Mesendoderm (in vitro differentiated cells): ENCODE measurements around the gene KRTAP10-6.

ENCODE experiments used
- DNase-seq: peaks from one replicate; pipeline ENCODE4 v3.0.0; 2013
- H2AK5ac ChIP-seq: 2 replicates; pipeline ENCODE4 v1.6.1; 2013; ENCODE audit warnings: low read length, inconsistent platforms
- H2BK120ac ChIP-seq: 2 replicates; pipeline ENCODE4 v1.6.1; 2013; ENCODE audit warnings: low read depth, mild to moderate bottlenecking, low read length, moderate library complexity, mixed read lengths
- H2BK15ac ChIP-seq: replicated peaks from 2 replicates; pipeline ENCODE4 v1.6.1; 2013; ENCODE audit warnings: low read depth, mild to moderate bottlenecking, moderate library complexity
- H2BK5ac ChIP-seq: 2 replicates; pipeline ENCODE4 v1.6.1; 2013; ENCODE audit warnings: low read length, inconsistent platforms
- H3K18ac ChIP-seq: 2 replicates; pipeline ENCODE4 v1.6.1; 2013; ENCODE audit warnings: mild to moderate bottlenecking, low read length, mixed read lengths
- H3K23ac ChIP-seq: one replicate; pipeline ENCODE4 v1.6.1; 2013; ENCODE audit warnings: low read length
- H3K27ac ChIP-seq: 2 replicates; pipeline ENCODE4 v1.5.1; 2013; ENCODE audit warnings: low read depth, mild to moderate bottlenecking, inconsistent platforms, low read length, moderate library complexity
- H3K27me3 ChIP-seq: 2 replicates; pipeline ENCODE4 v1.6.1; 2013; ENCODE audit warnings: low read length, control low read depth, mild to moderate bottlenecking, inconsistent platforms; ENCODE audit not compliant: insufficient read depth, poor library complexity
- H3K36me3 ChIP-seq: 2 replicates; pipeline ENCODE4 v1.6.1; 2013; ENCODE audit warnings: low read length, inconsistent platforms; ENCODE audit not compliant: control insufficient read depth, insufficient read depth
- H3K4ac ChIP-seq: one replicate; pipeline ENCODE4 v1.6.1; 2013; ENCODE audit warnings: low read depth, mild to moderate bottlenecking, low read length, moderate library complexity
- H3K4me1 ChIP-seq: 2 replicates; pipeline ENCODE4 v1.6.1; 2013; ENCODE audit warnings: low read depth, low read length, inconsistent platforms; ENCODE audit not compliant: control insufficient read depth
- H3K4me2 ChIP-seq: 2 replicates; pipeline ENCODE4 v1.6.1; 2013; ENCODE audit warnings: low read length
- H3K4me3 ChIP-seq: 2 replicates; pipeline ENCODE4 v1.5.1; 2013; ENCODE audit warnings: mild to moderate bottlenecking, low read length
- H3K56ac ChIP-seq: one replicate; pipeline ENCODE4 v1.6.1; 2013; ENCODE audit warnings: low read length
- H3K79me1 ChIP-seq: 2 replicates; pipeline ENCODE4 v1.6.1; 2013; ENCODE audit warnings: low read length, inconsistent platforms
- H3K79me2 ChIP-seq: 2 replicates; pipeline ENCODE4 v1.6.1; 2013; ENCODE audit warnings: mild to moderate bottlenecking, low read length; ENCODE audit not compliant: control insufficient read depth, insufficient read depth
- H3K9ac ChIP-seq: 2 replicates; pipeline ENCODE4 v1.6.1; 2013; ENCODE audit warnings: low read length, inconsistent platforms
- H4K5ac ChIP-seq: one replicate; pipeline ENCODE4 v1.6.1; 2013; ENCODE audit warnings: low read length
- H4K8ac ChIP-seq: one replicate; pipeline ENCODE4 v1.6.1; 2013; ENCODE audit warnings: low read depth, mild to moderate bottlenecking, control low read depth, low read length, moderate library complexity
- WGBS: extraction: QIAGEN DNeasy Blood & Tissue Kit; methylation state at CpG from one replicate; pipeline ENCODE4 v1.1.7; 2013; ENCODE audit warnings: low lambda C conversion rate, missing lambda C conversion rate; ENCODE audit not compliant: insufficient coverage; ENCODE audit errors: extremely low coverage; 5-methylcytosine and 5-hydroxymethylcytosine counted together

KRTAP10-6 gene

DNA sequence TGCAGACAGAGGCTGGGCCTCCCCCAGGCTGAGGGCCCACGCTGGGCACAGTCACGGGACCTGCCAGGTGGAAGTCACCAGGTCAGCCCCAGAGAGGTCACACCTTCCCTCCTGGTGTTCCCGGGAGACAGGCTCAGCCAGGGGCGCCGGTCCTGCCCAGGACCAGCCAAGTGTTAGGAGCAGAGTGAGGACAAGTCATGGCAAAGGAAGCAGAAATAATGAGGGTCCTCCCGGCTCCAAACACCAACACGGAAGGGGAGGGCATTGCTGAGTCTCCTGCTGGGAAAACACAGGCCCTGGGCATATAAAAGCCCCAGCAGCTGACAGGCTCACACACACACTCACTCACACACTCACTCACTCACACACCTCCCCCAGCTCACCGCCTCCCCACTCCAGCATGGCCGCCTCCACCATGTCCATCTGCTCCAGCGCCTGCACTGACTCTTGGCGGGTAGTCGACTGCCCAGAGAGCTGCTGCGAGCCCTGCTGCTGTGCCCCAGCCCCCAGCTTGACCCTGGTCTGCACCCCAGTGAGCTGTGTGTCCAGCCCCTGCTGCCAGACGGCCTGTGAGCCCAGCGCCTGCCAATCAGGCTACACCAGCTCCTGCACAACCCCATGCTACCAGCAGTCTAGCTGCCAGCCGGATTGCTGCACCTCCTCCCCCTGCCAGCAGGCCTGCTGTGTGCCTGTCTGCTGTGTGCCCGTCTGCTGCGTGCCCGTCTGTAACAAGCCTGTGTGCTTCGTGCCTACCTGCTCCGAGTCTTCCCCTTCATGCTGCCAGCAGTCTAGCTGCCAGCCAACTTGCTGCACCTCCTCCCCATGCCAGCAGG, 44.9 kb upstream of the KRTAP10-6 start, which contains the start of gene KRTAP10-10:
KRTAP10-10 (plus strand) TSS at position 339 of the 833 bp plus-strand sequence; CDS start at position 401, 62 bp downstream.
- Histone ChIP-seq H3K4ac (no peak within 1 kb of the TSS), H3K18ac (no peak within 1 kb of the TSS), H3K79me1 (no peaks in the 10 kb centered on the region), H2AK5ac (no peak within 1 kb of the TSS), H4K8ac (no peak within 1 kb of the TSS), H3K79me2 (no peaks in the 10 kb centered on the region), H3K36me3 (no peaks in the 10 kb centered on the region), H3K4me3 (no peak within 1 kb of the TSS), H4K5ac (no peak within 1 kb of the TSS), H3K4me1 (no peaks in the 10 kb centered on the region), H2BK120ac (no peak within 1 kb of the TSS), H2BK5ac (no peak within 1 kb of the TSS), H3K9ac (no peak within 1 kb of the TSS), H3K23ac (no peak within 1 kb of the TSS), H2BK15ac (no peak within 1 kb of the TSS), H3K27ac (no peak within 1 kb of the TSS), H3K4me2 (no peak within 1 kb of the TSS), H3K56ac (no peak within 1 kb of the TSS), H3K27me3 (no peaks in the 10 kb centered on the region)
- no peak for DNase-seq
- no CpG with 5 or more reads among the region's 21 CpGs for WGBS

DNA sequence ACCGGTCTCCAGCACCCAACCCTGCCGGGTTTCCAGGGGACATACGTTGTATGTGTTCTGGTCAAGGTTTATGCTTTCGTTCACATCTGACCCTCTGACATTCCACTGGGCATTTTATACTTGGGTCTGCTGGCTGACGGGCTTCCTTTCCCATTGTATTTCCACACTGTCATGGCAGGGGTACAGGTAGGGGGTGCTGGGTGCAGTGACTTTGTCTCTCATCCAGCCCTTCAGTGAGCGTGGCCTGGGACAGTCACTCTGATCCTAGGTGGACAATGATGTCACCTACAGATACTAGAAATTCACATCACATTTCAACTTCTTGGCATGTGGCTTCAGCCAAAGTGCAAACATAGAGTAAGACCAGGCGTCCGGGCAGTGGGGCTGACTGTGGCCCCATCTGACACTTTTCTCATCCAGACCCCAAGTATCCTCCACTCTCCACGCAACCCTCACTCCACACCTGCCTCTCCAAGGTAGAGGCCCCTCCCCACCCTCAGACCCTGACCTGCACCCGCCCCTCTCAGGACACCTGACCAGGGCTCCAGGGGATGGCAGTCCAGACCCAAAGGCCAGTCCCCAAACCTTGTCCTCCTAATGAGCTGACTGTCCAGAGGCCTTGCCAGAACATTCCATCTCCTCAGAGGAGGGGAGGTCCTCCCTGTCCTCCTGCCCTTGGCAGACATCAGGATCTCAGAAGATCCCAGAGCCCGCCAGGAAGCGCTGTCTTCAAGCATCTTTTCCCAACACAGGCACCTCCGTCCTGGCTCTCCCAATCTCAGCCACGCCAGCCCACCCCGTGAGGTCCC, 44.1 kb upstream of the KRTAP10-6 start:
- Histone ChIP-seq H4K8ac (no peak overlapping the region), H3K56ac (no peak overlapping the region), H4K5ac (no peak overlapping the region), H3K23ac (no peak overlapping the region), H2BK5ac (no peak overlapping the region), H3K4ac (no peak overlapping the region), H2BK120ac (no peak overlapping the region), H2BK15ac (no peak overlapping the region), H3K36me3 (no peaks in the 10 kb centered on the region), H3K4me3 (no peak overlapping the region), H3K79me1 (no peaks in the 10 kb centered on the region), H3K18ac (no peak overlapping the region), H3K27ac (no peak overlapping the region), H2AK5ac (no peak overlapping the region), H3K4me1 (no peaks in the 10 kb centered on the region), H3K27me3 (no peaks in the 10 kb centered on the region), H3K79me2 (no peaks in the 10 kb centered on the region), H3K9ac (no peak overlapping the region), H3K4me2 (no peak overlapping the region)
- no CpG with 5 or more reads among the region's 15 CpGs for WGBS
- DNase-seq = no peak

DNA sequence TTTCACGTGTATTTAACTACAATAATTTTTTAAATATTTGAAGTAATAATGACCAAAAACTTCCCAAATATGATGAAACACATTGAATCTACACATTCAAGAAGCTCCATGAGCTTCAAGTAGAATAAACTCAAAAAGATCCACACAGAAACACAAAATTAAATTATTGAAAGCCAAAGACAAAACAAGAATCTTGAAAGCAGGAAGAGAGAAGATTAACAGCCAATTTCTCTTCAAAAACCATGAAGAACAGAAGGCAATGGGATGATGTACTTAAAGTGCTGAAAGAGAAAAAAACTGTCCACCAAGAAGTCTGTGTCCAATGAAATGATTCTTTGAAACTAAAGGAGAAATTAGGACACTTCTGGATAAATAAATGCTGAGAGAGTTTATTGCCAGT, 39.8 kb upstream of the KRTAP10-6 start:
- no peaks in the 10 kb centered on the region for H3K79me2 ChIP-seq
- no peak overlapping the region for H3K18ac ChIP-seq
- H3K23ac ChIP-seq = no peak overlapping the region
- DNase-seq = no peak
- H3K4me1 ChIP-seq = no peaks in the 10 kb centered on the region
- no peak overlapping the region for H3K56ac ChIP-seq
- H3K27me3 ChIP-seq = no peaks in the 10 kb centered on the region
- no peak overlapping the region for H3K4me2 ChIP-seq
- H3K4me3 ChIP-seq = no peak overlapping the region
- H3K79me1 ChIP-seq = no peaks in the 10 kb centered on the region
- H2BK5ac ChIP-seq = no peak overlapping the region
- no peak overlapping the region for H3K27ac ChIP-seq
- H3K36me3 ChIP-seq = no peaks in the 10 kb centered on the region
- no peak overlapping the region for H4K5ac ChIP-seq
- no CpG with 5 or more reads among the region's 1 CpG for WGBS
- no peak overlapping the region for H2BK120ac ChIP-seq
- H3K4ac ChIP-seq = no peak overlapping the region
- H3K9ac ChIP-seq = no peak overlapping the region
- no peak overlapping the region for H2AK5ac ChIP-seq
- H4K8ac ChIP-seq = no peak overlapping the region
- H2BK15ac ChIP-seq = no peak overlapping the region

DNA sequence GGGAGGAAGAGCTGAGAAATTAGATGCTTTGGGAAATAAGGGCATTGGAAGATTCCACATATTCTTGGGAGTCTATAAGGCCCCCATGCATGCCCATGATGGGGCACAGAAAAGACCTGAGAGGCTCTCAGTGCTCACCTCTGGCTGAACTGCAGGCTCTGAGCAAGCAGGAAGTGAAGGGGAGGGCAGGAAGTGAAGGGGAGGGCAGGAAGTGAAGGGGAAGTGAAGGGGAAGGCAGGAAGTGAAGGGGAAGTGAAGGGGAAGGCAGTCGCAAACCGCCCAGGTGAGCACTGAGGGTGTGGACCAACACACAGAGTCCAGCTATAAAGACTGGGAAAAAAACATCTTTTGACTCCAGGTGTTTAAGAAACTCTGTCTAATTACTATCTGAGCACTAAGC, 38.1 kb upstream of the KRTAP10-6 start:
- no peak overlapping the region for H3K4ac ChIP-seq
- H3K18ac ChIP-seq = no peak overlapping the region
- H4K5ac ChIP-seq = no peak overlapping the region
- DNase-seq = no peak
- no peaks in the 10 kb centered on the region for H3K36me3 ChIP-seq
- no peak overlapping the region for H2BK5ac ChIP-seq
- H2AK5ac ChIP-seq = no peak overlapping the region
- no peaks in the 10 kb centered on the region for H3K4me1 ChIP-seq
- H3K4me2 ChIP-seq = no peak overlapping the region
- no peak overlapping the region for H4K8ac ChIP-seq
- no peak overlapping the region for H2BK120ac ChIP-seq
- H3K4me3 ChIP-seq = no peak overlapping the region
- no peaks in the 10 kb centered on the region for H3K79me2 ChIP-seq
- no peak overlapping the region for H3K23ac ChIP-seq
- H3K79me1 ChIP-seq = no peaks in the 10 kb centered on the region
- no peak overlapping the region for H3K9ac ChIP-seq
- no peaks in the 10 kb centered on the region for H3K27me3 ChIP-seq
- WGBS = no CpG with 5 or more reads among the region's 2 CpGs
- no peak overlapping the region for H3K56ac ChIP-seq
- H2BK15ac ChIP-seq = no peak overlapping the region
- no peak overlapping the region for H3K27ac ChIP-seq

DNA sequence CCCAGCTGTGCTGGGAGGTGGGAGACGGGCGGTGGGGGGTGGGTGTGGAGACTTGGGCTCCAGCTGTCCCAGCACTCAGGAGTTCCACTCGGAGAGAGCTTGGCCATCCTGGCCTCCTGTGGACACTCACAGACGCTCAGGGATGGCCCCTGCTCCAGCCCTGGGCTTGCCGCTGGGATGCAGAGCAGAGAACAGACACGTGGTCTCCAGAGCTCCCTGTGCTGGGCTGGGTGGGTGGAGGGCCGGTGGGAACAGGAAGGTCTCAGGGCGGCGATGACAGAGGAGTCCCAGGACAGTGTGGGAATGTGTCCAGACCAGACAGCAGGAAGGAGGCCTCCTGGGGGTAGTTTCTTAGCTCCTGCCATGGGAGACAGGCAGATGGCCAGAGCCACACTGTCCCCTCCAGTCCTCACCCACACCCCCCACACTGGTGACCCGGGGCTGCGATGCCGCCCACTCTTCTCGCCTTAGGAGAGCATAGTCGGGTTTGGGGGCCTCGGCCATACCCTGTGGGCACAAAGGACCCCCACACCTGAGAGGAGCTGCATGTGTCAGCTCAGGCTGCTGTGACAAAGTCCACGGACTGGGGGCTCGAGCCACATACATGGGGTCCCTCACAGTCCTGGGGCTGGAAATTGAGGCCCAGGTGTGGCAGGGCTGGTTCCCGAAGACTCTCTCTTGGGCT, 36.5 kb upstream of the KRTAP10-6 start:
- Histone ChIP-seq H2BK5ac (no peak overlapping the region), H3K4me3 (no peak overlapping the region), H3K18ac (no peak overlapping the region), H3K56ac (no peak overlapping the region), H3K36me3 (no peaks in the 10 kb centered on the region), H2AK5ac (no peak overlapping the region), H4K5ac (no peak overlapping the region), H3K9ac (no peak overlapping the region), H3K4me2 (no peak overlapping the region), H3K79me1 (no peaks in the 10 kb centered on the region), H3K4me1 (no peaks in the 10 kb centered on the region), H3K27ac (no peak overlapping the region), H3K27me3 (no peaks in the 10 kb centered on the region), H4K8ac (no peak overlapping the region), H2BK15ac (no peak overlapping the region), H3K23ac (no peak overlapping the region), H3K4ac (no peak overlapping the region), H2BK120ac (no peak overlapping the region), H3K79me2 (no peaks in the 10 kb centered on the region)
- DNase-seq = no peak
- no CpG with 5 or more reads among the region's 18 CpGs for WGBS
